Panc1 (cell line): ENCODE results near the gene MCMBP. TPM values are rescaled to one million over a fixed set of nuclear protein-coding genes. Genes with fewer than 3 reads are reported as not detected.

ENCODE experiments used
- total RNA-seq: library from RNA; stranded (reverse); gene quantifications from one replicate; pipeline ENCODE4 v1.2.1, GENCODE V29; 2021; ENCODE audit not compliant: unreplicated experiment

MCMBP gene
- total RNA-seq, 1 experiment from 2014 or later: 94.5 TPM

Other genes with a start within 250 kb of the MCMBP start
- gene BAG3, start 221.5 kb downstream of the MCMBP start, total RNA-seq: 131 TPM
- gene INPP5F, start 146.8 kb downstream of the MCMBP start, total RNA-seq: 26.7 TPM
- 132 TPM for gene SEC23IP, start 19.9 kb upstream of the MCMBP start, total RNA-seq